Esophagus squamous epithelium (tissue), 4 donors: ENCODE measurements around the gene WDR70.

Experiments
- CTCF ChIP-seq, 6 experiments: fragments of 450-650 bp in 4 of 6; fragments of 200-600 bp in 2 of 6; sonication (generic) in 2 of 6; IDR thresholded peaks; one replicate each; pipeline ENCODE4 v1.5.1; 2016 to 2019; ENCODE audit warnings: antibody characterized with exemption in 6 of 6, mild to moderate bottlenecking in 4 of 6, moderate library complexity in 4 of 6
- POLR2A ChIP-seq, 4 donors: fragments of 450-650 bp; IDR thresholded peaks; one replicate each; pipeline ENCODE4 v1.6.1; 2017; ENCODE audit warnings: antibody characterized with exemption in 4 of 4, mild to moderate bottlenecking in 4 of 4, moderate library complexity in 3 of 4

- no peak for TF ChIP-seq CTCF (IDR thresholded peaks at IDR 0.05)
- TF ChIP-seq POLR2A (IDR thresholded peaks at IDR 0.05) = no peak
Observed at GRCh38 chr5:37578176-37578575, 199.1 kb downstream of the WDR70 start.
